Measurements from ENCODE around the gene PARD3B. TPM values are rescaled to one million over a fixed set of nuclear protein-coding genes. Genes with fewer than 3 reads are reported as not detected.

The PARD3B gene
- total and polyA plus RNA-seq, 8 donors = 1.8 to 42.6 (median 15.1) TPM

- Histone ChIP-seq H3K27me3 (no peaks in the 10 kb centered on the region), H3K4me1 (no peaks in the 10 kb centered on the region), H3K27ac (no peak overlapping the region), H3K36me3 (no peaks in the 10 kb centered on the region), H3K9me3 (no peaks in the 10 kb centered on the region), H3K4me3 (no peak overlapping the region)
- WGBS, 5 donors = 68 to 79% (median 73%) methylated on average over 2 of the region's 2 CpGs
- TF ChIP-seq EP300 (IDR thresholded peaks at IDR 0.05) (no peak), CTCF (IDR thresholded peaks at IDR 0.05) (no peak), POLR2A (IDR thresholded peaks at IDR 0.05) (no peak), POLR2AphosphoS5 (IDR thresholded peaks at IDR 0.05) (no peak)
- intact Hi-C loops (cut with DNase I; ENCODE audit: low total_unique reads) = no loop called here
- no peak for DNase-seq
Observed at GRCh38 chr2:204503869-204504268, 41.4 kb upstream of the PARD3B start.

GRCh38 chr2:204504594-204504993, 40.7 kb upstream of the PARD3B start:
- Histone ChIP-seq H3K4me1 (no peaks in the 10 kb centered on the region), H3K4me3 (no peak overlapping the region), H3K27me3 (no peaks in the 10 kb centered on the region), H3K9me3 (no peaks in the 10 kb centered on the region), H3K27ac (no peak overlapping the region), H3K36me3 (no peaks in the 10 kb centered on the region)
- TF ChIP-seq POLR2AphosphoS5 (IDR thresholded peaks at IDR 0.05) (no peak), EP300 (IDR thresholded peaks at IDR 0.05) (no peak), POLR2A (IDR thresholded peaks at IDR 0.05) (no peak), CTCF (IDR thresholded peaks at IDR 0.05) (no peak)
- intact Hi-C loops (cut with DNase I; ENCODE audit: low total_unique reads) = no loop called here
- WGBS, 5 donors = 58 to 88% (median 64%) methylated on average over 2 of the region's 2 CpGs
- no peak for DNase-seq

GRCh38 chr2:204505488-204505887, 39.8 kb upstream of the PARD3B start:
- Histone ChIP-seq H3K9me3 (no peaks in the 10 kb centered on the region), H3K4me3 (no peak overlapping the region), H3K27ac (no peak overlapping the region), H3K27me3 (no peaks in the 10 kb centered on the region), H3K4me1 (no peaks in the 10 kb centered on the region), H3K36me3 (no peaks in the 10 kb centered on the region)
- TF ChIP-seq EP300 (IDR thresholded peaks at IDR 0.05) (no peak), POLR2A (IDR thresholded peaks at IDR 0.05) (no peak)
- DNase-seq = no peak
- intact Hi-C loops (cut with DNase I; ENCODE audit: low total_unique reads) = no loop called here
- WGBS, 5 donors = 63 to 86% (median 74%) methylated on average over 2 of the region's 2 CpGs

GRCh38 chr2:204505946-204506345, 39.3 kb upstream of the PARD3B start:
- H3K4me3 ChIP-seq = no peak overlapping the region
- 82 to 92% (median 85%) methylated on average over 4 of the region's 4 CpGs for WGBS, 5 donors
- TF ChIP-seq POLR2AphosphoS5 (IDR thresholded peaks at IDR 0.05) (no peak), EP300 (IDR thresholded peaks at IDR 0.05) (no peak), POLR2A (IDR thresholded peaks at IDR 0.05) (no peak), CTCF (IDR thresholded peaks at IDR 0.05) (no peak)
- no peak overlapping the region for H3K27ac ChIP-seq
- intact Hi-C loops (cut with DNase I; ENCODE audit: low total_unique reads) = no loop called here
- H3K9me3 ChIP-seq = no peaks in the 10 kb centered on the region
- H3K27me3 ChIP-seq = no peaks in the 10 kb centered on the region
- H3K4me1 ChIP-seq = no peaks in the 10 kb centered on the region
- DNase-seq = no peak
- no peaks in the 10 kb centered on the region for H3K36me3 ChIP-seq

- H3K9me3 ChIP-seq = no peaks in the 10 kb centered on the region
- no peaks in the 10 kb centered on the region for H3K36me3 ChIP-seq
- H3K4me3 ChIP-seq = no peak overlapping the region
- TF ChIP-seq CTCF (IDR thresholded peaks at IDR 0.05) (no peak), POLR2A (IDR thresholded peaks at IDR 0.05) (no peak), POLR2AphosphoS5 (IDR thresholded peaks at IDR 0.05) (no peak), EP300 (IDR thresholded peaks at IDR 0.05) (no peak)
- WGBS, 5 donors = 89 to 93% (median 93%) methylated on average over 5 of the region's 5 CpGs
- no peak overlapping the region for H3K27ac ChIP-seq
- no peaks in the 10 kb centered on the region for H3K4me1 ChIP-seq
- DNase-seq = no peak
- intact Hi-C loops (cut with DNase I; ENCODE audit: low total_unique reads) = no loop called here
- H3K27me3 ChIP-seq = no peaks in the 10 kb centered on the region
Observed at GRCh38 chr2:204507636-204508035, 37.6 kb upstream of the PARD3B start.

Measured in stomach (tissue), 9 donors.